ENCODE data around the gene STKLD1.
A peak's percentile ranks its signal among the peaks of the same experiment; 100 is the strongest.

STKLD1 gene

GRCh38 chr9:133345596-133345995, 30.6 kb upstream of the STKLD1 start:
- DNase-seq (ENCODE audit: low spot score): no peak

GRCh38 chr9:133346021-133346785, 30.0 kb upstream of the STKLD1 start:
- no peak for DNase-seq (ENCODE audit: low spot score)

- DNase-seq (ENCODE audit: low spot score): peak; percentile 66
These were observed 28.6 kb upstream of the STKLD1 start for GRCh38 chr9:133347515-133347984.

GRCh38 chr9:133347985-133348717, 28.0 kb upstream of the STKLD1 start, which contains the start of the genes MED22 and RPL7A:
Gene MED22, minus strand, starts transcription at chr9:133348131. Its CDS starts 1,469 bp downstream, at chr9:133346662.
Gene RPL7A, plus strand, starts transcription at chr9:133348218. Its CDS starts 26 bp downstream, at chr9:133348244.
- peak; percentile 95 for DNase-seq (ENCODE audit: low spot score)

GRCh38 chr9:133348718-133349573, 27.2 kb upstream of the STKLD1 start:
- DNase-seq (ENCODE audit: low spot score): no peak

DNA sequence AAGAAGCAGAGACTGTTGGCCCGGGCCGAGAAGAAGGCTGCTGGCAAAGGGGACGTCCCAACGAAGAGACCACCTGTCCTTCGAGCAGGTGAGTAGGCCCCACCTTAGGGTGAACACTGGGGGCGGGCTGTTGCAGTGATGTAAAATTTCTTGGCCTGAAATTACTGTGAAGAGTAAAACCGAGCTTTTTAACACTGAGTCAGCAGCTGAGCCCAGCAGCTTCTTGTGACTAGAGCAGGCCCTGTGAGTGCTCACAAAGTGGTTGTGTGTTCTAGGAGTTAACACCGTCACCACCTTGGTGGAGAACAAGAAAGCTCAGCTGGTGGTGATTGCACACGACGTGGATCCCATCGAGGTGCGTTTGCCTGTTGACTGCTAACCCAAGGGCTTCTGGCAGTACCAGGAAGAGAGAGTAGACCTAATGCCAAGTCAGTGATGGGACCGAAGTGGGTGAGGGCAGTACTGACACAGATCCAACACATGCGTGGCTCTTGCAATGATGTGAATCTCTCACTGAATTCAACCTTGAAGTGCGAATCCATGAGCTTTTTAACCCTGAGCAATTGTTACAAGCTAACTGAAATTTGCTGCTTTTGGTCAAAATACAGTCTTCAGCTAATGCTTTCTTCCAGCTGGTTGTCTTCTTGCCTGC, 26.1 kb upstream of the STKLD1 start:
- DNase-seq (ENCODE audit: low spot score): no peak

- DNase-seq (ENCODE audit: low spot score): no peak
These were observed 24.6 kb upstream of the STKLD1 start for GRCh38 chr9:133351526-133351907.

GRCh38 chr9:133351908-133352634, 24.1 kb upstream of the STKLD1 start:
- DNase-seq (ENCODE audit: low spot score): peak; percentile 72

DNA sequence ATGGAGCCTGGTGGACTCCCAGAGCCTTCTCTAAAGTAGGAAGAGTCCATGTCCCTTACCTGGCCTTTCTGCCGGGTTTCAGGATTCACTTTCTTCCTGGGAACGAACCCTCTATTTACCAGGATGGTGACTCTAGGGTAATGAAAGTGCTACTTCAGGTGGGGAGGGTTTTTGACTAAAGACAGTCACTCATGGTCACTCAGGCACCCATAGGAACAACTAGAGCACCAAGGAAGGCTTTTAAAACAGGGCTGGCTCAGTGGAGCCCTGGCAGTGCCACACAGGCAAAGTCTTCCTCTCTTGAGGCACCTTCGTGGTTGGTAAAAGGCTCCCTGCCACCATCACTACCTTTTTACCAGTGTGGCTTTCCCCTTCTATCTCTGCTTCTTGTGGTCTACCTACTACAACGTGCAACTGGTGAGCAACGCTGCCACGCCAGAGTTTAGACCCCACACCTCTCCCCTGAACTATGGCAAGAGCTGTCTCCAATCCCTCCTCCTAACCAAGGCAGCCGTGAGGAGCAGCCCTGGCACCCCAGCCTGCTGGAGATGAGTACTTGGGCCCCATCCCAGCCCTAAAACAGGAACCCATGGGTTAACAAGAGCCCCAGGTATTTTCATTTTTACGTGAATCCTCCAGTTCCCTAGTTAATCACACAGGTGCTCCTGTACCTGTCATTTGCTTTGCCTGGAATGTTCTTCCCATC, 23.4 kb upstream of the STKLD1 start:
- DNase-seq (ENCODE audit: low spot score): no peak

DNA sequence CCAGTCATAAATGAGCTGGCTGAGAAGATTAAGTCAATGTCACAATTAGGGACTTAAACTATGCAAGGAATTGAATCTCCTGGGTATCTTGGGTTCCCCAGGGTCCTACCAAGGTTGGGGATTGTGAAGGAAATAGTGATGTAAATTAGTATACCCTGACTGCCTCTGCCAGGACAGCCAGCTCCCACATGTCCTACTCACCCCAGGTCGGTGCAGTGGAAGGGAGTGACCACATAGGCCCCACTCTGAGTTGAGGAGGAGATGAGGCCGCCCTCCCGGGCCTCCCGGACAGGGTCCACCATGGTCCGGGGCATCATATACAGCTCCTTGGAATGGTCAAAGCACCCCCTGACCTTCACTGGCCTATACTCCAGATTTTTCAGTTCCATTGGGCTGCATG, 22.6 kb upstream of the STKLD1 start:
- DNase-seq (ENCODE audit: low spot score): no peak

DNA sequence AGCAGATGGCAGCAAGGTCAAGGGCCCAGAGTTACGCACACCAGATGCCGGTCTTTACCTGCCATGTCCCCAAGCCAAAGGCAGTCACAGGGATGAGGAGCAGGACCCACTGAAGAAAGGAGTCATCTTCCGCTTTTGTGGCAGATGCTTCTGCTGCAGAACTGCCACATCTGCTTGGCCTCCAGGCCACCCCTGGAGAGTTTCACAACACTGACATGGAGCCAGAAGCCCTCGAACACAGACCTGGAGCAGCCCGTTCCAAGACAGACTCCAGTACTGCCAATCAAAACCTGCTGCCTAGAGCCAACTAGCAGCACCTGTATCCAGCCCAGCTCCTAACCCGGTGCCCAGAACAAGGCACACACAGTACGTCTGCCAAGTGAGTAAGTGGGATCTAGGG, 21.4 kb upstream of the STKLD1 start:
- DNase-seq (ENCODE audit: low spot score): no peak

DNA sequence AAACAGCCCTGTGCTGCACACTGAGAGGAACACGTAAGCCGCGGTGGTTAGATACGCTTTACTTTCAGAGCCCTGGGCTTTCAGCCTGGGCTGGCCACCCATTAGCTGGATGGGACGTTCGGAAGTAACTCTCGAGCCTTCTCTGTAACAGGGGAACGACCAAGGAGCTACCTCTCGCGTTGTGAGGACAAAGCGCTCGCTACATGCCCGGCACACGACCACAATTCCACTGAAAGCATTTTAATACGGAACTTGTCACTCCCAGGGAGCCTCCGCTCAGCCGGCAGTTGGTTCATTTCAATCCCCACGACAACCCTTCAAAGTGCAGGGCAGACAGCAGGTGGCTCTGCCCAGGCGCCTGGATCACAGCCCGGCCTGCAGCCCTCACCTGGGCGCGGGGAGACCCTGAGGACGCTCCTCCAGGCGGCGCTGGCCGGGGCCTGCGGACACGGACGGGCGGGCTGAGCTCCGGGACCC, 20.2 kb upstream of the STKLD1 start:
- DNase-seq (ENCODE audit: low spot score): no peak

DNA sequence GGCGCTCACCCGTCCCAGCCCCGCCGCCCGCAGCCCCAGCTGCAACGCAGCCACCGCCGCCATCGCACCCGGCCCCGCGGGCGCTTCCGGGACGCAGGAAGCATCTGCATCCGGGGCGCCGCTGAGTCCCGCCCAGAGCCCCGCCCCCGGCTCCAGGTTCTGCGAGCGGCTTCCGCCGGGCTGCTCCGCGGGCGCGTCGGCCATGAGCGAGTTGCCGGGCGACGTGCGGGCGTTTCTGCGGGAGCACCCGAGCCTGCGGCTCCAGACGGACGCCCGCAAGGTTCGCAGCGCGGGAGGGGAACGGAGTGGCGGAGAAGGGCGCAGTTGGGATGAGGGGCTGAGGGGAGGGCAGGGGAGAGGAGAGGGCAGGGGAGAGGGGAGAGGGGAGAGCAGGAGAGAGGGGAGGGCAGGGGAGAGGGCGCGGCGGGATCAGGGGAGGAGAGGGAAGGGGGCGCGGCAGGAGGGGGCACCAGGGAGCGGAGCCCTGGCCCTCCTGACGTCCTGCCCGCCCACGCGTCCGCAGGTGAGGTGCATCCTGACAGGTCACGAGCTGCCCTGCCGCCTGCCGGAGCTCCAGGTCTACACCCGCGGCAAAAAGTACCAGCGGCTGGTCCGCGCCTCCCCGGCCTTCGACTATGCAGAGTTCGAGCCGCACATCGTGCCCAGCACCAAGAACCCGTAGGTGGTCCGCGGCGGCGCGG, 19.6 kb upstream of the STKLD1 start, which contains the start of the genes SURF1 and SURF2:
SURF1 (minus strand) TSS at position 97 of the 701 bp plus-strand sequence; CDS start at position 63, 34 bp downstream.
SURF2 (plus strand) TSS at position 160 of the 701 bp plus-strand sequence; CDS start at position 203, 43 bp downstream.
- peak; percentile 93 for DNase-seq (ENCODE audit: low spot score)

- no peak for DNase-seq (ENCODE audit: low spot score)
These were observed 18.5 kb upstream of the STKLD1 start for GRCh38 chr9:133357656-133358055.

DNA sequence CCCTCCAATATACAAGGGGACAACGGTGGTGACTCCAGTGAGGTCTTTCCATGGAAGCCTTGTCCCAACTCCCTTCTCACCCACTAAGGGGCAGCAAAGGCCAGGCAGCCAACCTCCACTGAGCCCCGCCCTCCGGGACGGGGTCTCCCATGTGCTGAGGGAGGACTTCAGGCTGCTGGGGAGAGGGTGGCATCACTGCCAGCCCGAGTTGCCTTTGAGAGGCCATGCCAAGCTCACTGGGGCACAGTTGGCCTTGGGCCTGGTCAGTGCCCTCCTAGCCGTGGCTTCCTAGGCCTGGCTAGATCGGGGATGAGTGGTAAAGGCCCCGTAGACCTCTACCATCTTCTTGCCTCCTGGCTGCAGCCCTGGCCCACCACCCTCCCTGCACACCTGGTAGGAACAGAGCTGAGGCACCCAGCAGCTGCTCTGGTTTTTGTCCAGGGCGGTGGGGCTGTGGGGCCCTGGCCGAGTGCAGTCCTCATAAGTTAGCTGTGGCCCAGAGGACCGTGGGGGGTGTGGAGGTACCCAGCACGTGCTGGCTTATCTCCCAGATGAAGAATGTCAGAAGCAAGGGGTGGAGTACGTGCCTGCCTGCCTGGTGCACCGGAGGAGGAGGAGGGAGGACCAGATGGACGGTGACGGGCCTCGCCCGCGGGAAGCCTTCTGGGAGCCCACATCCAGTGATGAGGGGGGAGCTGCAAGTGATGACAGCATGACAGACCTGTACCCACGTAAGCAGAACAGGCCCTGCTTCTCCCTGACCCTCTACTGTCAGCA, 16.6 kb upstream of the STKLD1 start:
- no peak for DNase-seq (ENCODE audit: low spot score)

DNA sequence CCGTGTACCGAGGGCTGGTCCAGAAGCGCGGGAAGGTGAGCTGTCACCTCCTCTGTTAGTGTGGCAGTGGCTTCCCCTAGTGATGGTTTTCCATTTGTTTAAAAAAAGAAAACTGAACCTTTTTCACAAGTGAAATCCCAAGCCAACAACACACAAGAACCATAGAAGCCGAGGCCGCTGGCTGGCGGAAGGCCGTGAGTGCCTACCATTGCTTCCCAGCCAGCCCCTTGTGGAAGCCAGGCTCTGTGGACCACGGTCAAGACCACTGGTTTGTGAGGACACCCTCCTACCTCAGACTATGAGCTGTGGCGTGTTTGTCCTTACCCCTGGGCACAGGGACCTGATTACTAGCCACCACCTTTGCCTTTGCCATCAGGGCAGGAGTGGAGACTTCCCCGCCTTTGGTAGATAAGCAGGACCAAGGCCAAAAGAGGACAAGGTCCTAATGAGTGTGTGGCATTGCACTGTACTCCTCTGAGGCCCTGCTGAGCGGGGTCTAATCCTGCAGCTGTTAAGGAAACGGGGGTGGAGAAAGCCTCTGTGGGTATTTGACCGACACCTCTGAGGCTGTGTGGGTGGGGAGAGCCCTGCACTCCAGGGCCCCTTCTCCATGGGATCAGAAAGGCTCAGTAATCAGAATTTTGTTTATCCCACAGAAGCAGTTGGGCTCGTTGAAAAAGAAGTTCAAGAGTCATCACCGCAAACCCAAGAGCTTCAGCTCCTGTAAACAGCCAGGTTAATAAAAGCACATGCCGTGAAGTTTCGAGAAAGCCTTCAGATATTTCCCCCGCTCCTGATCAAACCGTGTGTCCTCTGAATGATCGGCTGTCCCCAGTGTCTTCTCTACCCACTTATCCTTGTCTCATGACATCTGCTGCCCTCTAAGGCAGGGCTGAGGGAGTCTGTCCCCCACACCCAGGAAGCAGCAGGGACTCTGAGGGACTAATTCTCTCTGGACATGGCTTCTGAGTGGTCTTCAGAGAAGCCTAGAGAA, 15.5 kb upstream of the STKLD1 start:
- DNase-seq (ENCODE audit: low spot score): no peak

DNA sequence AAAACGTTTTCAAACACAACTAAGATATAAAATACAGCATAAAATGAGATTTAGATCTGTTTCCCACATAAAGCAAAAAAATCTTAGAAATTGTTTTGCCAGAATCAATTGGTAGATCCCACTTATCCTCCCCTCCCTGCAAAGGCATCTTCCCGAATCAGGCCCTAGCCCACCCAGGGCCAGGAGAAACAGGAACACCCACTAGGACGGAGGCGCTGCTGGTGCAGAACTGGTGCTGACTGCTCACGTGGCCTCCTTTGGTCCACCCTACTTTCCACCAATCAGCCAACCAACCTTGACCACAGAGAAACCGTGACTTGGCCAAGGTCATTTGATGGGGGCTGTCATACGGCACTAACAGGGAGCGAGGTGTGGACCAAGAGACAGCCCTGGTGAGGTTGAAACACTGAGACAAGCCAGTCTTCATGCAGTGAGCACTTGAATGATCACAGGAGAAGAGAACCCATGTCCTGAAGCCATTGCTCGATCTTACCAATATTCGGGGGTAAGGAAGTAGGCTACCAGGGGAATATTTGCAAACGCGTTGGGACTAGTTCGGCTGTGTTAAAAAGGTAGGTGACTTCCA, 14.6 kb upstream of the STKLD1 start:
- no peak for DNase-seq (ENCODE audit: low spot score)

Measured in hepatic stellate cell (primary cell).